ENCODE data around the gene TMEM121B.
A peak's percentile ranks its signal among the peaks of the same experiment; 100 is the strongest.

The TMEM121B gene

GRCh38 chr22:17130199-17130598 is 9.0 kb upstream of the TMEM121B start:
- TF ChIP-seq CTCF (IDR thresholded peaks at IDR 0.05; ENCODE audit: control insufficient read depth, extremely low read depth, insufficient read depth) = no peak
- no peak overlapping the region for H3K4me3 ChIP-seq (ENCODE audit: low read depth, low read length)
- no peak for DNase-seq (ENCODE audit: low read depth)

GRCh38 chr22:17120711-17121232 is 388 bp downstream of the TMEM121B start:
- H3K4me3 ChIP-seq (ENCODE audit: low read depth, low read length) = peak overlapping the region; percentile 39
- TF ChIP-seq CTCF (IDR thresholded peaks at IDR 0.05; ENCODE audit: control insufficient read depth, extremely low read depth, insufficient read depth) = no peak
- no peak for DNase-seq (ENCODE audit: low read depth)

GRCh38 chr22:17120281-17120680 is 879 bp downstream of the TMEM121B start:
- DNase-seq (ENCODE audit: low read depth) = no peak
- peak; percentile 9; the same call in 1 of the 2 replicates for TF ChIP-seq CTCF (IDR thresholded peaks at IDR 0.05; ENCODE audit: control insufficient read depth, extremely low read depth, insufficient read depth)
- no peak overlapping the region for H3K4me3 ChIP-seq (ENCODE audit: low read depth, low read length)

GRCh38 chr22:17119481-17120202 is 1.5 kb downstream of the TMEM121B start:
- DNase-seq (ENCODE audit: low read depth) = no peak
- TF ChIP-seq CTCF (IDR thresholded peaks at IDR 0.05; ENCODE audit: control insufficient read depth, extremely low read depth, insufficient read depth) = peak; percentile 14; the same call in 1 of the 2 replicates
- H3K4me3 ChIP-seq (ENCODE audit: low read depth, low read length) = no peak overlapping the region

GRCh38 chr22:17118342-17118741 is 2.8 kb downstream of the TMEM121B start:
- H3K4me3 ChIP-seq (ENCODE audit: low read depth, low read length) = no peak overlapping the region
- no peak for TF ChIP-seq CTCF (IDR thresholded peaks at IDR 0.05; ENCODE audit: control insufficient read depth, extremely low read depth, insufficient read depth)
- DNase-seq (ENCODE audit: low read depth) = no peak

GRCh38 chr22:17117890-17118289 is 3.3 kb downstream of the TMEM121B start:
- DNase-seq (ENCODE audit: low read depth) = no peak
- TF ChIP-seq CTCF (IDR thresholded peaks at IDR 0.05; ENCODE audit: control insufficient read depth, extremely low read depth, insufficient read depth) = no peak
- no peak overlapping the region for H3K4me3 ChIP-seq (ENCODE audit: low read depth, low read length)

GRCh38 chr22:17117400-17117799 is 3.8 kb downstream of the TMEM121B start:
- no peak overlapping the region for H3K4me3 ChIP-seq (ENCODE audit: low read depth, low read length)

More at GRCh38 chr22:17117400-17117799, 3.8 kb downstream of the TMEM121B start:
- no peak for DNase-seq (ENCODE audit: low read depth)
- no peak for TF ChIP-seq CTCF (IDR thresholded peaks at IDR 0.05; ENCODE audit: control insufficient read depth, extremely low read depth, insufficient read depth)

Data from LNCaP clone FGC (cell line).